ENCODE measurements around the gene SPAG17.
A peak's percentile ranks its signal among the peaks of the same experiment; 100 is the strongest.

The SPAG17 gene

GRCh38 chr1:118204105-118204504 lies 19.1 kb upstream of the SPAG17 start:
- Histone ChIP-seq H3K27me3 (ENCODE audit: control insufficient read depth, insufficient read depth, low read length) (no peaks in the 10 kb centered on the region), H3K36me3 (ENCODE audit: control insufficient read depth, insufficient read depth, low read length) (no peaks in the 10 kb centered on the region), H3K4me1 (ENCODE audit: control insufficient read depth, insufficient read depth, low read length) (no peaks in the 10 kb centered on the region), H3K9me3 (ENCODE audit: control insufficient read depth, insufficient read depth, low read depth, low read length) (no peaks in the 10 kb centered on the region), H3K9ac (ENCODE audit: low read length) (no peak overlapping the region), H3K27ac (ENCODE audit: low read depth, low read length) (no peak overlapping the region), H3K4me3 (ENCODE audit: low read depth, low read length) (no peak overlapping the region)

- H3K27me3 ChIP-seq (ENCODE audit: control insufficient read depth, insufficient read depth, low read length) = no peaks in the 10 kb centered on the region
- H3K27ac ChIP-seq (ENCODE audit: low read depth, low read length) = no peak overlapping the region
- H3K4me1 ChIP-seq (ENCODE audit: control insufficient read depth, insufficient read depth, low read length) = no peaks in the 10 kb centered on the region
- no peak overlapping the region for H3K4me3 ChIP-seq (ENCODE audit: low read depth, low read length)
- H3K9ac ChIP-seq (ENCODE audit: low read length) = no peak overlapping the region
- H3K9me3 ChIP-seq (ENCODE audit: control insufficient read depth, insufficient read depth, low read depth, low read length) = no peaks in the 10 kb centered on the region
- no peaks in the 10 kb centered on the region for H3K36me3 ChIP-seq (ENCODE audit: control insufficient read depth, insufficient read depth, low read length)
Observed at GRCh38 chr1:118202076-118202608, 17.1 kb upstream of the SPAG17 start.

- no peaks in the 10 kb centered on the region for H3K4me1 ChIP-seq (ENCODE audit: control insufficient read depth, insufficient read depth, low read length)
Observed at GRCh38 chr1:118201524-118201923, 16.5 kb upstream of the SPAG17 start.

GRCh38 chr1:118200836-118201235 lies 15.8 kb upstream of the SPAG17 start:
- H3K9me3 ChIP-seq (ENCODE audit: control insufficient read depth, insufficient read depth, low read depth, low read length) = no peaks in the 10 kb centered on the region
- no peak overlapping the region for H3K9ac ChIP-seq (ENCODE audit: low read length)
- H3K4me1 ChIP-seq (ENCODE audit: control insufficient read depth, insufficient read depth, low read length) = no peaks in the 10 kb centered on the region
- H3K4me3 ChIP-seq (ENCODE audit: low read depth, low read length) = no peak overlapping the region
- H3K27me3 ChIP-seq (ENCODE audit: control insufficient read depth, insufficient read depth, low read length) = no peaks in the 10 kb centered on the region
- H3K36me3 ChIP-seq (ENCODE audit: control insufficient read depth, insufficient read depth, low read length) = no peaks in the 10 kb centered on the region
- H3K27ac ChIP-seq (ENCODE audit: low read depth, low read length) = no peak overlapping the region

More at GRCh38 chr1:118201524-118201923, 16.5 kb upstream of the SPAG17 start:
- Histone ChIP-seq H3K9ac (ENCODE audit: low read length) (no peak overlapping the region), H3K27ac (ENCODE audit: low read depth, low read length) (no peak overlapping the region), H3K36me3 (ENCODE audit: control insufficient read depth, insufficient read depth, low read length) (no peaks in the 10 kb centered on the region), H3K9me3 (ENCODE audit: control insufficient read depth, insufficient read depth, low read depth, low read length) (no peaks in the 10 kb centered on the region), H3K27me3 (ENCODE audit: control insufficient read depth, insufficient read depth, low read length) (no peaks in the 10 kb centered on the region), H3K4me3 (ENCODE audit: low read depth, low read length) (no peak overlapping the region)

GRCh38 chr1:118190561-118190960 lies 5.5 kb upstream of the SPAG17 start:
- H3K4me1 ChIP-seq (ENCODE audit: control insufficient read depth, insufficient read depth, low read length) = peaks cover 4% of the 10 kb centered on the region; the same call in 1 of the 2 replicates
- no peaks in the 10 kb centered on the region for H3K36me3 ChIP-seq (ENCODE audit: control insufficient read depth, insufficient read depth, low read length)
- H3K27me3 ChIP-seq (ENCODE audit: control insufficient read depth, insufficient read depth, low read length) = no peaks in the 10 kb centered on the region
- no peak overlapping the region for H3K9ac ChIP-seq (ENCODE audit: low read length)
- H3K4me3 ChIP-seq (ENCODE audit: low read depth, low read length) = no peak overlapping the region
- H3K9me3 ChIP-seq (ENCODE audit: control insufficient read depth, insufficient read depth, low read depth, low read length) = peaks cover 7% of the 10 kb centered on the region; the same call in 1 of the 2 replicates
- no peak overlapping the region for H3K27ac ChIP-seq (ENCODE audit: low read depth, low read length)

GRCh38 chr1:118189564-118189963 lies 4.5 kb upstream of the SPAG17 start:
- Histone ChIP-seq H3K4me3 (ENCODE audit: low read depth, low read length) (no peak overlapping the region), H3K27ac (ENCODE audit: low read depth, low read length) (no peak overlapping the region), H3K36me3 (ENCODE audit: control insufficient read depth, insufficient read depth, low read length) (no peaks in the 10 kb centered on the region), H3K27me3 (ENCODE audit: control insufficient read depth, insufficient read depth, low read length) (no peaks in the 10 kb centered on the region), H3K9me3 (ENCODE audit: control insufficient read depth, insufficient read depth, low read depth, low read length) (peaks cover 7% of the 10 kb centered on the region; the same call in 1 of the 2 replicates), H3K9ac (ENCODE audit: low read length) (no peak overlapping the region), H3K4me1 (ENCODE audit: control insufficient read depth, insufficient read depth, low read length) (peaks cover 9% of the 10 kb centered on the region; the same call in 1 of the 2 replicates)

- H3K4me1 ChIP-seq (ENCODE audit: control insufficient read depth, insufficient read depth, low read length) = peaks cover 14% of the 10 kb centered on the region; the same call in 1 of the 2 replicates
- no peak overlapping the region for H3K4me3 ChIP-seq (ENCODE audit: low read depth, low read length)
- H3K9me3 ChIP-seq (ENCODE audit: control insufficient read depth, insufficient read depth, low read depth, low read length) = peaks cover 7% of the 10 kb centered on the region; the same call in 1 of the 2 replicates
- H3K27ac ChIP-seq (ENCODE audit: low read depth, low read length) = no peak overlapping the region
- H3K9ac ChIP-seq (ENCODE audit: low read length) = no peak overlapping the region
- no peaks in the 10 kb centered on the region for H3K36me3 ChIP-seq (ENCODE audit: control insufficient read depth, insufficient read depth, low read length)
- H3K27me3 ChIP-seq (ENCODE audit: control insufficient read depth, insufficient read depth, low read length) = no peaks in the 10 kb centered on the region
Observed at GRCh38 chr1:118188411-118188810, 3.4 kb upstream of the SPAG17 start.

GRCh38 chr1:118186026-118186425 lies 998 bp upstream of the SPAG17 start:
- Histone ChIP-seq H3K4me1 (ENCODE audit: control insufficient read depth, insufficient read depth, low read length) (peaks cover 14% of the 10 kb centered on the region; the same call in 1 of the 2 replicates), H3K27me3 (ENCODE audit: control insufficient read depth, insufficient read depth, low read length) (no peaks in the 10 kb centered on the region), H3K4me3 (ENCODE audit: low read depth, low read length) (no peak overlapping the region), H3K27ac (ENCODE audit: low read depth, low read length) (no peak overlapping the region), H3K9ac (ENCODE audit: low read length) (no peak overlapping the region), H3K9me3 (ENCODE audit: control insufficient read depth, insufficient read depth, low read depth, low read length) (no peaks in the 10 kb centered on the region; the same call in 1 of the 2 replicates), H3K36me3 (ENCODE audit: control insufficient read depth, insufficient read depth, low read length) (no peaks in the 10 kb centered on the region)

GRCh38 chr1:118184739-118185083 lies 317 bp downstream of the SPAG17 start:
- Histone ChIP-seq H3K4me3 (ENCODE audit: low read depth, low read length) (peak overlapping the region; percentile 72), H3K4me1 (ENCODE audit: control insufficient read depth, insufficient read depth, low read length) (peaks cover 14% of the 10 kb centered on the region; the same call in 1 of the 2 replicates), H3K36me3 (ENCODE audit: control insufficient read depth, insufficient read depth, low read length) (no peaks in the 10 kb centered on the region), H3K27ac (ENCODE audit: low read depth, low read length) (peak overlapping the region; percentile 59; the same call in 1 of the 2 replicates), H3K9me3 (ENCODE audit: control insufficient read depth, insufficient read depth, low read depth, low read length) (no peaks in the 10 kb centered on the region; the same call in 1 of the 2 replicates), H3K9ac (ENCODE audit: low read length) (peak overlapping the region; percentile 68), H3K27me3 (ENCODE audit: control insufficient read depth, insufficient read depth, low read length) (no peaks in the 10 kb centered on the region)

- H3K27me3 ChIP-seq (ENCODE audit: control insufficient read depth, insufficient read depth, low read length) = no peaks in the 10 kb centered on the region
- H3K36me3 ChIP-seq (ENCODE audit: control insufficient read depth, insufficient read depth, low read length) = no peaks in the 10 kb centered on the region
- H3K4me1 ChIP-seq (ENCODE audit: control insufficient read depth, insufficient read depth, low read length) = peaks cover 14% of the 10 kb centered on the region; the same call in 1 of the 2 replicates
- no peak overlapping the region for H3K9ac ChIP-seq (ENCODE audit: low read length)
- no peaks in the 10 kb centered on the region; the same call in 1 of the 2 replicates for H3K9me3 ChIP-seq (ENCODE audit: control insufficient read depth, insufficient read depth, low read depth, low read length)
- H3K4me3 ChIP-seq (ENCODE audit: low read depth, low read length) = no peak overlapping the region
- no peak overlapping the region for H3K27ac ChIP-seq (ENCODE audit: low read depth, low read length)
Observed at GRCh38 chr1:118183586-118183985, 1.4 kb downstream of the SPAG17 start.

GRCh38 chr1:118177998-118178397 lies 7.0 kb downstream of the SPAG17 start:
- Histone ChIP-seq H3K4me3 (ENCODE audit: low read depth, low read length) (no peak overlapping the region), H3K27ac (ENCODE audit: low read depth, low read length) (no peak overlapping the region)

More at GRCh38 chr1:118177998-118178397, 7.0 kb downstream of the SPAG17 start:
- Histone ChIP-seq H3K36me3 (ENCODE audit: control insufficient read depth, insufficient read depth, low read length) (no peaks in the 10 kb centered on the region), H3K9ac (ENCODE audit: low read length) (no peak overlapping the region), H3K4me1 (ENCODE audit: control insufficient read depth, insufficient read depth, low read length) (no peaks in the 10 kb centered on the region), H3K9me3 (ENCODE audit: control insufficient read depth, insufficient read depth, low read depth, low read length) (no peaks in the 10 kb centered on the region; the same call in 1 of the 2 replicates), H3K27me3 (ENCODE audit: control insufficient read depth, insufficient read depth, low read length) (no peaks in the 10 kb centered on the region)
